Stimulated activated CD4-positive, alpha-beta T cell treated with anti-CD3 and anti-CD28 coated beads, Interleukin-2, amount 100 ng/mL, for 48 hours (primary cell): Measurements from ENCODE around the gene BCAS4.
"Not testable (repeated sequence)": the region's sequence is repeated elsewhere in the genome, so short reads cannot be mapped to it uniquely, and the experiment has no call there.

Source experiments
- DNase-seq, 2 donors: peaks; one replicate each; pipeline ENCODE4 v3.0.0-alpha.2; 2020

The BCAS4 gene

DNA sequence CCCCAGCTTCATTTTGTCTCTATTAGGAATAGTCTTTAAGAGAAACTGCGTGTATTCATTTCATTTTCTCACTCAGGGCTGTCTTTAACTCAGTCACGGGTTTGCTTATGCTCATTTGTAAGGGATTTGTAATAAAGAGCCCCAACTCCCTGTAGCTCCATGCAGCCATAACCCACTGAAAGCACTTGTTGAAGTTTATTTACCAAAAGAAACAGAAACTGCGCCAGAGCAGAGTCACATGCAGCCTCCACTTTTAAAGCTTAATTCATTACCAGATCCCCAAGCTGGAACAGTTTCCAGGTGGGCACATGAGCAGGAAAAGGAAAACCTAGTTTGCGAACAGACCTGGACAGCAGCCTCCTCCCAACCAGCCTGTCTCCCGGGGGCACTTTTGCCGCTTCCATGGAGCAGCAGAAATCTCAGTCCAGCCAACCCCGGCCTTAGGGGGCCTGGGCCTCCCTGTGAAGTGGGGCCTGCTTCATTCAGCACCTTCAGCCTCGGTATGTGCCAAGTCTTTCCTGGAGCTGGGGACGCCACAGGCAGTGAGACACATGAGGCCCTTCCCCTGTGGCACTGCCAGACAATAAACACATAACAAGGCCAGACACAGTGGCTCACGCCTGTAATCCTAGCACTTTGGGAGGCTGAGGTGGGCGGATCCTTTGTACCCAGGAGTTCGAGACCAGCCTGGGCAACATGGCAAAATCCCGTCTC, 4.5 kb downstream of the BCAS4 start:
- DNase-seq, result no peak

DNA sequence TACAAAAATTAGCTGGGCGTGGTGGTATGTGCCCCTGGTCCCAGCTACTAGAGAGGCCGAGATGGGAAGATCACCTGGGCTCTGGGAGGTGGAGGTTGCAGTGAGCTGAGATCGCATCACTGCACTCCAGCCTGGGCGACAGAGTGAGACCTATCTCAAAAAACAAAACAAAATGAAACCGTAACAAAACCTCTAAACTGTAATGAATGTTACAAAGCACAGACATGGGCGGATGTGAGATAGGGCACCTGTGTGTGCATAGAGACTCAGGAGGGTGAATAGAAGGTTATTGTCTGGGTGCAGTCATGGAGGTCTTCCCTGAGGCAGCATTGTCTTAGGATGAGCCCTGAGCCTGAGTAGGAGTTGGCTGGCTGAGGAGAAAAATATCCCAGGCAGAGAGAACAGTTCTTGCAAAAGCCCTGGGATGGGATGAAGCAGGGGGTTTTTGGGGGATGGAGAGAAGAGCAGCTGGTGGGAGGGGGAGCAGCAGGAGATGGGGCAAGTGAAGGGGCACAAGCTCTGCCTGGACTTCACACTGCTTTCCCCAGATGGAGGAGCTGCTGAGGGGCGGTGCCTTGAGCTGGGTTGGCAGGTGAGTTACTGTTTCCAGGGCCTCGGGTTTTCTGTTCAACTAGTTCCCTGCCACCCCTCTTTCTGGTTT, 5.2 kb downstream of the BCAS4 start:
- no peak for DNase-seq

DNA sequence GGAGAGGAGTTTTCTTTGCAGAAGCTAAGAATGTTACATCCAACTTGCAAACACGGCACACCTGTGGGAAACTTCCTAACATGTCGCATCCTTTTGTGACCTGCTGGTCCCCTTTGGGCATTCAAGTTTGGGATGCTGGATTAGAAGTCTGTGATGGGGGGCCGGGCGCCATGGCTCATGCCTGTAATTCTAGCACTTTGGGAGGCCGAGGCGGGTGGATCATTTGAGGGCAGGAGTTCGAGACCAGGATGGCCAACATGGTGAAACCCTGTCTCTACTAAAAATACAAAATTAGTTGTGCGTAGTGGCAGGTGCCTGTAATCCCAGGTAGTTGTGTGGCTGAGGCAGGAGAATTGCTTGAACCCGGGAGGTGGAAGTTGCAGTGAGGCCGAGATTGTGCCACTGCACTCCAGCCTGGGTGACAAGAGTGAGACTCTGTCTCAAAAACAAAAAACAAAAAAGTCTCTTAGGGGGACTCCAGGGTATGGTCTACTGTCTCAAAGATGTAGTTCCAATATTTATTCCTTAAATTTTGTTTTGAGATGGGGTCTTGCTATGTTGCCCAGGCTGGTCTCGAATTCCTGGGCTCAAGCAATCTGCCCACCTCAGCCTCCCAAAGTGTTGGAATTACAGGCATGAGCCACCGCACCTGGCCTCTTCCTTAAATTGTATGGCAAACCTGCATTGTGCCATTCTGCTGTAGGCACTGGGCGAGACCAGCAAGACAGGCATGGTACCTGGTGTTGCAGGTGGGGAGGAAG, 6.3 kb downstream of the BCAS4 start:
- DNase-seq, result not testable (repeated sequence)

DNA sequence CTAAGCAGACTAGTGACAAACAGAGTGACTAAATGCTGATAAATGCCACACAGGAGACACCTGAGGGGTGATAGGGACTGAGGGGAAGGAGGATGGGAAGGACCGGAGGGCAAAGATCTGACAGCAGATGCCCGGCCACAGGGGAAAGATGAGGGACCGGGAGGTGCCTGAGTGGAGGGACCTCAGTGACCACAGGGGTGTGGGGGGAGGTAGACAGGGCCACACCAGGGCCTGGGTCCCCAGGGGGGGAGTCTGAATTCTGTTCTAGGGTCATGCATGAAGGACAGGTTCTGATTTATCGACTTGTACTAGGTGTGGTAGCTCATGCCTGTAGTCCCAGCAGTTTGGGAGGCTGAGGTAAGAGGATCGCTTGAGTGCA, 6.9 kb downstream of the BCAS4 start:
- no peak for DNase-seq

DNA sequence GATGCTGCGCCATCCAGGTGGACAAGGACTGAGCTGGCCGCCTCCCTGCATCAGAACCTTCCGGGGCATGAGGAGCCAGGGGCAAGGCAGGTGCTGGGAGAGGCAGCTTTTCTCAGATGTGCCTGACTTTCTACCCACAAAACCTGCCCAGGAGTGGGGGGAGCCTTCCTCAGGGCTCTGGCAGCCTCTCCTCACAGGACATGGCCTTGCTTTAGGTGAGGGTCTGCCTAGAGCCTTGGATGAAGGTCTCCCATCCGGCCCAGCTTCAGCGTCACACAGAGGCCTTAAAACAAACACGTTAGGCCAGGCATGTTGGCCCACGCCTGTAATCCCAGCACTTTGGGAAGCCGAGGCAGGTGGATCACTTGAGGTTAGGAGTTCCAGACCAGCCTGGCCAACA, 7.4 kb downstream of the BCAS4 start:
- DNase-seq, result no peak

DNA sequence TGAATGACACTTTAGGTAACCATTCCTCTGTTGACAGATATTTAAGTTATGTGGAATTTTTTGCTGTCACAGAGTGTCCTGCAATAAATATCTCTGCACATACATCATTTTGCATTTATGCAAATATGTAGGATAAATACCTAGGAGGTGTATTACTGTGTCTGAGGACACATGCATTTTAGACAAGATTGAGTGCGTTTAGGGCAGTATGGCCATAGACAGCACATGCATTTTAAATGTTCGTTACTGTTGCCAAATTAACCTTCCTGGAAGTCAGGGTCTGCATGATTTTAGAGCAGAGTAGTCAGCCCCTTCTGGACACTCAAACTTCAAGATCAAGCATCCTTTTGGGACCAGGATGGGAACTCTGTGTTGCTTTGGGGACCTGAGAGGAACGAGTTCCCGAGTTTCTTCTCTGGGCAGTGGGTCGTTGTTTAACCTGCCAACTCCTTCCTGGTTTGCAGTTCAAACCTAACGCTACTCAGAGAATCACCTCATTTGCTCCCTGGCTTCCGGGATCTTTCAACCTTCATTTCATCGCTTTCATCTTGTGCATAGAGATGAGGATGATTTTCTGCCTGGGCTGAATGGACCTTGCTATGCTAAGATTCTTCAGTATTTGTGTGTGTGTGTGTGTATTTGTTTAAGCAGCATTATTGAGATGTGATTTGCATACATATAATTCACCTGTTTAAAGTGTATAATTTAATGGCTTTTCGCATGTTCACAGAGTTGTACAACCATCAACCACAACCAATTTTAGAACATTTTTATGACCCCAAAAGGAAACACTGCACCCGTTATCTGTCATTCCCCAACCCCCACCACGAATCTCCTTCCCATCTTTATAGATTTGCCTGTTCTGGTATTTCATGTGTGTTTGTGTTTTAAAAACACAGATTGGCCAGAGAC, 9.8 kb downstream of the BCAS4 start:
- no peak for DNase-seq

DNA sequence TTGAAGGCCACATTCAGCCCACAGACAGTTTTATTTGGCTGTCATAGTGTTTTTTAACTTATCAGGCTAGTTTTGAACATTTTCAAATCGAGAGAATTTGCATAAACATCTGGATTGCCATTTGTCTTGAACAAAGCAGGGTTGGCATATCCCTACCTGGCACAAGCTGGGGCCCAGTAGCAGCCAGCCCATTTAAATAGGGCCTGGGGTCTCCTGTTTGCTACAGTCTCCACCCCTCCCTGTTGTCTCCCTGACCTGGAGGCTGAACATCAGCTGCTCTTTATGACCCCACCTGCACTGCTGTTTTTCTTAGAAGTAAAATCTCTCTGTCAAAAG, 10.5 kb downstream of the BCAS4 start:
- no peak for DNase-seq

DNA sequence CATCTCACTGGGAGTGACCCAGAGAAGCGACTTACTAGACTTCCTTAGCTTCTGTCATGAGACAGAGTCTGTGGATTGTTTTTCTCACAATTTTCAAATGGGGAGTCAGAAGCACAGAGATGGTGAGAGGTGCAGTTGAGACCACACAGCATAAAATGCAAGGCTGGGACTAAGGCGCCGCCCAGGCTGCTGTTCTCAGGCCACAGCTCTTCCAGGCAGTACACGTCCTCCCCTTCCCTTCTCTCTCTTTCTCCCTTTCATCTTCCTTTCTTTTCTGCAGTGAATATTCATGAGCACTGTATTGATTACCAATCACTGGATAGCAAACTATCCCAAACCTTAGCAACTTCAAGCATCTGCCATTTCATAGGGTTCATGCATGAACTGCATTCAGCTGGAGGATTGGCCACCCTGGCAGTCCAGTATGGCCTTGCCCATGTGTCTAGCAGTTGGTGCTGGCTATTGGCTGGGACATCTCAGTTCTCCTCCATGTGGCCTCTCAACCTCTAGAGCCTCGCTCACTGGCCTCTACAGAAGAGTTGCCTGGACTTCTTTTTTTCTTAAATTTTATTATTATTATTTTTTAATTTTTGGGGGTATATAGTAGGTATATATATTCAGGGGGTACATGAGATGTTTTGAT, 11.4 kb downstream of the BCAS4 start:
- DNase-seq, result no peak

DNA sequence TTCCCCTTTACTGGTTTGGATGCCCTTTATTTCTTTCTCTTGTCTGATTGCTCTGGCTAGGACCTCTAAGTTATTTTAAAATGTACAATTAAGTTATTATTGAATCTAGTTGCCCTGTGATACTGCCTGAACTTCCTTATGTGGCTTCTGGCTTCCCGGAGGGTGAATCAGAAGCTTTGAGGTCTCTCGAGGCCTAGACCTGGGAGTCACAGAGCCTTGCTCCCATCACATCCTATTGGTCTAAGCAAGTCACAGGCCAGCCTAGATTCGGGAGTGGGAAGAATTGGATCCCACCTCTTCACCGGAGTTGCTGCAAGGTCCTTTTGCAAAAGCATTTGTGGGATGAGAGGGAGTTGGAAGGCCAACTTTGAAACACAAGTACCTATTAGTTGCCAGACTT, 15.2 kb downstream of the BCAS4 start:
- DNase-seq, result no peak

DNA sequence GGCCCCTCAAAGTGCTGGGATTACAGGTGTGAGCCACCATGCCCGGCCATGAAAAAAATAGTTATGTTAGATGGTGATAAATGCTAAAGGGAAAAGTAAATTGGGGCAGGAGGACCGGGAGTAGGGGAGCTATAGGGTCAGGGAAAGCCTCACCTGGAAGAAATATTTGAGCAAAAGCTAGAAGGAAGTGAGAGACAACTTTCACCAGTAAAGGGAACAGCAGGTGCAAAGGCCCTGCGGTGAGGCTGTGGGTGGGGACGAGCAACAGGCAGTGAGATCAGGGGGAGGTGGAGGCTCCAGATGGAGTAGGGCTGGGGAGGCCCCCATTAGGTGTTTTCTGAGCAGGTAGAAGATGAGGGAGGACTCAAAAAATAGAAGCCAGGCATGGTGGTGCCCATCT, 16.0 kb downstream of the BCAS4 start:
- DNase-seq, result no peak

DNA sequence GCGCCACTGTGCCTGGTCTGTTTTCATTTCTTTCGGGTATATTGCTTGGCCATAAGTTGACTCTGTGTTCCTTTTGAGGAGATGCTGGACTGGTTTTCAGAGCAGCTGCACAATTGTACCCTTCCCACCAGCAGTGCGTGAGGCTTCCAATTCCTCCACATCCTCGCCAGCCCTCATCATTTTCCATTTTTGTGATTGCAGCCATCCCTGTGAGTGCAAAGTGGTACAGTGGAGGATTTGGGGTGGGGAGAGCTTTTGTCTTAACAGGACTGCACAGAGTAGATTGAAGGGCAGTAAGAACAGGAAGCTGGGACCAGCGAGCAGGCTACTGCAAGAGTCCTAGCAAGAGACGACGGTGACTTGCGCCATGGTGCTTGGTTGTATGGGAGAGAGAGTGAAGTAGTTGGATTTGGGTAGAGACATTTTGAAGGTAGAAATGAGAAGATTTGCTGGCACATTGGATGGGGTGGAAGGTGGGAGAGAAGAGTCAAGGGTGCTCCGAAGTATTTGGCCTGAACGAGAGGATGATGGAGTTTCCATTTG, 18.3 kb downstream of the BCAS4 start:
- DNase-seq, result no peak

DNA sequence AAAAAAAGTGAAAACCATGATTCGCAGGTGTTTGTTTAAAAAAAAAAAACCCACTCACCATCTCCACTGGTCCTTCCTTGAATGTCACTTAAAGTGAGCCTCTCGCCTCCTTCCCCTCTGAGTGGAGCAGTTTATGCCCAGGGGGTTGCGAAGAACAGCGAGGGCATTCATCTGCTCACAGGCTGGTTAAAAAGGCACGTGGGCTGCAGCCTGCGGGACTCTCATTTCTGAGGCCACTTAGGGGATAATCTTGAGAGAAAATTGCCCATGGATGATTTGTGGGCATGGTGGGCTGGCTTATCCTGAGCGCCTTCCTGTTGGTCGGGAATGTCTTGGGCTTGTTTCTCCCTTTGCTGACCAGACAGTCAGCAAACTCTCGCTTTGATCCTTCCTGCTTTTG, 18.9 kb downstream of the BCAS4 start:
- DNase-seq, result no peak

DNA sequence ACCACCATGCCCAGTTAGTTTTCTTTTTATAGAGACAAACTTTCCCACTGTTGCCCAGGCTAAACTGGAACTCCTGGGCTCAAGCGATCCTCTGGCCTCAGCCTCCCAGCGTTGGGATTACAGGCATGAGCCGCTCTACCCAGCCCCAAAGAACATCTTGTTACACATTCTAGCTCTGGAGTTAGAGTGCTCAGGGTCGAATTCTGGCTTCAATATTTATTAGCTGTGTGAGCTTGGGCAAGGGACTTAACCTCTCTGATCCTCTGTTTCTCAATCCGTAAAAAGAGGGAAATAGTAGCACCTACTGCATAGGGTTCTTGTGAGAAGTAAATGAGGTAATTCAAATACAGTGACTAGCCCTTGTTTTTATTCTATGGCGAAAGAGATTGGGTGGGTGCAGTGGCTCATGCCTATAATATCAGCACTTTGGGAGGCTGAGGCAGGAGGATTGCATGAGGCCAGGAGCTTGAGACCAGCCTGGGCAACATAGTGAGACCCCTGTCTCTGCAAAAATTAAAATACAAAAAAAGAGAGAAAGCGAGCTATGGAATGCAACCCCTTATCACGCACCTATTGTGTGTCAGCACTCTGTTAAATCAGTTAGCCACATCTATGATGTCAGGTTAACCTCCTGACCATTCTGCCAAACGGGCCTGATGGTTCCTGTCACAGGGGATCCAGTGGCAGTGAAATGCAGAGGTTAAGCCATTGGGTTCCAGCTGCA, 19.7 kb downstream of the BCAS4 start:
- DNase-seq, result no peak

DNA sequence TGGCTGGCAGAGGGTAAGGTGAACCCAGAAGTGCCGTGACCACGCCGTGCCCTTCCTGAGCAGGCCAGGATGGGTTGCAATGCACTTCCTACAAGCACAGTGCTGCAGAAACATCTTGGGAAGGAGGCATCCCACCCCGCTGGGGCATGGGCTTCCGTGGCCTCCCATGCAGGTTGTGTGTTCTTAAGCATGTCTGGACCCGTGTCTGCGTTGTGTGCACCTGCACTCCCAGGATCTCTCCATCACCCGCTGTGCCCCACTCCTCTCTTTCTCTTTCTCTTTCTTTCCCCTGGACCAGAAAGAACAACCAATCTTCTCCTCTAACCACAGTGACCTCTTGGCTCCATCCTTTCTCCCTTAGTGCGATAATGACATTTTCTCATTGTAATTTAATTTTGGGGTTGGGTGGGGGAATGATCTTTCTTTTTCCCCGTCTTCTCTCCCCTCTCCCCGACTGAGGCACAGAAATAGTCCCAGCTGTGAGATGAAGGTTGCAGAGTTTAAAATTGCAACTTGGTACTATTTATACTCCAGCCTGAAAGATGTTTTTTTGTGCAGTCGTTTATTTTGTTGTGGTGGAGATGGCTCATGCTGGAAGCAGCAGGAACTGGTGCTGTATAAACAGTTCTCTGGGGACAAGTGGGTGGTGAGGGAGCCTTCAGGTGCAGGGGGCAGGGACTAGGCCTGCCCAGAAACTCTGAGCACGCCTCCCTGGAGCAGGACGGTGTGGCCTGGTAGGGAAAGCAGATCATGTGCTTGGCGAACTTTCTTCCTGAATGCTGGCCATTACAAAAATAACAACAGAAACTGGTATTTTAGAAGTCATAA, 20.5 kb downstream of the BCAS4 start:
- DNase-seq, result no peak

DNA sequence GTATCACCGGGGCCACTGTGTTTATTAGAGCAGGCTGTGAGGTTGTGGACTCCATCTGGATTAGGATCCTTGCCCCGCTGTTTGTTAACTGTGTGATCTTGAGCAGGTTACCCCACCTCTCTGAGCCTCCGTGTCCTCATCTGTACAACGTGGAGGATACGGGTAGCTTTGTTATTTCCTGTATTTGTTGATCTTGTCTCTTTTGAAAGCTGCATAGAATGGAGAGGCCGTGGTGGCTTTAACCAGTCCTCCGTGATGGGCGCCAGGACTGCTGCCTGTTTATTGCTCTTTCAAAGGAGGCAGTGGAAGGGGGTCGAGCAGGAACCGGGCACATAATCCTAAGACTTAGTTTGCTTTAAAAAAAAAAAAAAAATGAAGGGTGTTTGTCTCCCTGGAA, 22.9 kb downstream of the BCAS4 start:
- DNase-seq, result no peak

DNA sequence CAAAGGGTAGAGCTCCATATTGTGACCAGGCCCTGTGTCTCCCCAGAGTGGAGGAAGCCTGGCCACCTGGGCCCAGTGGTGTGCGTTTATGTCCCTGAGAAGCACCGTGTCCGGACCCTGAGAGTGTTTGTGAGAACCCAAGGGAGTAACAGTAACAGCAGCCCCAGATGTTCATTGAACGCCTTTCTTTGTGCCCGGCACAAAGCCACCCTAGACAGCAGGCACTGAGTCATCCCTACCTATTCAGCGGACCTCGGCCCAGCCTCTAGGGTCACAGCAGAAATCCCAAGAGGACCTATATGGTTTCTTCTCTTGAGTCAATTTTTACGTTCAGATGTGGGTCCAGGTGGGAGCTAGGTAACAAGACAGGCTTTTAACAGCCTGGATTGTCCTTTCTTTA, 24.5 kb downstream of the BCAS4 start:
- no peak for DNase-seq

DNA sequence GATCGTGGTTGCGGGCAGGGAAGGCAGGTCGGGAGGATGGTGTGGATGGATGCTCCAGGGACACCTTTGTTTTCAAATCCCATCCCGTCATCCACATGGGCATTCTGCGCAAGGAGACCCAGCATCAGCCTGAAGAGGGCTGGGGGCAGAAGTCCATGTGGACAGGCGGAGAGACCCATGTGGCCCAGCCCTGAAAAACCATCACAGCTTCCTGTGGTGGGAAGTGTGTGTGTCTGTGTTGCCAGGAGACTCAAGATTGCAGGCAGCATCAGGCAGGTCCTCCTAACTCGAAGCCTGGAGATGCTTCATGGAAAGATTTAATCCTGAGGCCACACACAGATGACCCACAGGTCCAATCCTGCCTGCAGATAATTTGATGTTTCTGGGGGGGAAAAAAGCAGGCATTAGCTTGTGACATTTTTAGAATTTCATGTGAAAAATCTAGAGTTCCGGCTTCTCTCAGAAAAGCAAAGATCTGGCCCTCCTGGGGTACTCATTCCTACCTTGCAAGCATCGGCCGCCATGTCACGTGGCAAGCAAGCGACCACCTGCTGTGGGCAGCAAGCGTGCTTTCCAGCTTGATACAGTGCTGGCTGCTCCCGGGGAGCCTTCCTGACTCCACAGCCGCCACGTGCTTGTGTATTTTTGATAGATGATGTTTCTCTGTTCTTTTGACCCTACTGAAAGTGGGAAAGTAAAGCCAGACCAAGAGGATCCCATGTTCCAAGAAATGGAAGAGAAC, 25.8 kb downstream of the BCAS4 start:
- DNase-seq, result no peak

DNA sequence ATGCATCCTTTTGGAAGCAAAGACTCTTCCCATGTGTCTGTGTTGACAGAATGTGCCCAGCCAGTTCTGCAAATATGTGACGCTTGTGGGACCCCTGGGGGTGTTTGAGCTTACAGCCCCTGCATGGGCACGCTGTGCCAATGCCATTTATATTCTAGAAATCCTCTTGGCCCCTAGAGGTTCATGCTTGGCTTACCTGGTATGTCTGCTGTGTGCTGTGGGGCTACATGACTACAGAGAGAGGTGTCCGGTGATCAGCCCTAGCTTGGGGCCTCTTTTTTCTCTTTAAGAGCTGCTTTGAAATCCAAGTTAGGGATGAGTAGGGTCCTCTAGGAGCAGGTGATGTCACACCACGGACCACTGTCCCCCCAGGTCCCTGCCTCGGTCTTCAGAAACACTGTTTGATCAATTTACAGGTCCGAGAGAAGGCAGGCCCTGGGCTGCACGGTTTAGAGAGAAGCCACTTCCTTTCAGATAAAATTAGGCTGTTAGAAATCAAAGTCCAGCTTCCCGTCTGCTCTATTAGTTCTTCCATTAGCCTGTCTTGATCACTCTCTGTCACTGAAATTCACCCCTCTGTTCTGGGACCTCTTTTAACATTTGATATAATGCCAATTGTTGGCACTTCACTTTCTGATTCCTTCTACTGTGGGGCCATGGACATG, 26.5 kb downstream of the BCAS4 start:
- DNase-seq, result no peak

DNA sequence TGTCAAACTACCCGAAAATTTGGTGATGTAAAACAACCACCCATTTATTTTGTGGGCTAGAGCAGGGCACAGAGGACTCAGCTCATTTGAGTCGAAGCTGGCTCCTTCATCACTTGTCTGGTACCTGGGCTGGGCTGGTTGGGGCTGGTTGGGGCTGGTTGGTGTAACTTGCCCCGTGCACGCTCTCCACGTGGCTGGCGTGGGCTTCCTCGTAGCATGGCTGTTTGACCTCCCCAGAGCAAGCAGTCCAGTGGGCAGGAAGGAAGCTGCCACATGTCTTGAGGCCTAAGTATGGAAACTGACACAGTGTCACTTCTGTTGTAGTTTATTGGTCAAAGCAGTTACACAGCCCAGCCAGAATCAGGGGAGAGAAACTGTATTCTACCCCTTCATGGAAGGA, 27.1 kb downstream of the BCAS4 start:
- no peak for DNase-seq

DNA sequence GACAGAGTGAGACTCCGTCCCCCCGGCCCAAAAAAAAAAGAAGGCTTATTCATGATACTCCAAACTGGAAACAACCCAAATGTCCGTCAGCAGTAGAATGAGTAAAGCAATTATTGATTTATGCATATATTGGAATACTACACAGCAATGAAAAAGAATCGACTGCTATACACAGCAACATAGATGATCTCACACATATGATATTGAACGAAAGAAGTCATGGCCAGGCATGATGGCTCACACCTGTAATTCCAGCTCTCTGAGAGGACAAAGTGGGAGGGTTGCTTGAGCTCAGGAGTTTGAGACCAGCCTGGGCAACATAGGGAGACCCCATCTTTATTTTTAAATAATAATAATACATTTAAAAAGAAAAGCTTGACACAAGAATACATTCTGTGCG, 28.5 kb downstream of the BCAS4 start:
- DNase-seq, result no peak
